ENCODE measurements around the gene SYNDIG1. TPM values are rescaled to one million over a fixed set of nuclear protein-coding genes. Genes with fewer than 3 reads are reported as not detected.

SYNDIG1 gene
- polyA plus RNA-seq, 2 of the 4 experiments (the other 2 are of a cell fraction): 0.96 to 2.6 TPM

DNA sequence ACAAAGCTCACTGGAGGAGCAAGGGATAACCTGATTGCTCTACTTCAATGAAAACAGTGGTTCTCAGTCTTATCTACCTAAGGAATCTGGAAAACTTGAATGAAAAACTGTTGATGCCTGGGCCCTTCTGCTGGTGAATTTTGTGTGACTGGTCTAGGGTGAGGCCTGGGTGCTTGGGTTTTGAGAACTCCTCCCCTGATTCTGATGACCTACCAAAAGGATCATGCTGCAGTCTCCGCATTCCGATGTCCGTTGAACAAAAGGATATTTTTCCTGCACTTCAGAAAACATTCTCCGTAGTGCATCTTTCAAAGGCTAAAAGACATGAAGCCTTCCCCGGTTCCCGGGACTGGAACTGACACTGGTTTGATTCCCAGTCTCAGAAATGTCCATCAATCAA, 157.9 kb downstream of the SYNDIG1 start:
- no peak for TF ChIP-seq JUN (IDR thresholded peaks at IDR 0.05)
- TF ChIP-seq HOXA7 (CRISPR knock-in tag; IDR thresholded peaks at IDR 0.05): no peak
- TF ChIP-seq CBX2 (IDR thresholded peaks at IDR 0.05; ENCODE audit: borderline replicate concordance, low read depth): no peak
- no peak for TF ChIP-seq ESRRA (IDR thresholded peaks at IDR 0.05; ENCODE audit: borderline replicate concordance, low read length)
- TF ChIP-seq JUNB (IDR thresholded peaks at IDR 0.05): no peak
- TF ChIP-seq KDM5A (IDR thresholded peaks at IDR 0.05): no peak
- TF ChIP-seq RFX5 (IDR thresholded peaks at IDR 0.05): no peak
- no peak for TF ChIP-seq RARB (CRISPR knock-in tag; IDR thresholded peaks at IDR 0.05)
- TF ChIP-seq, protein P1, sequence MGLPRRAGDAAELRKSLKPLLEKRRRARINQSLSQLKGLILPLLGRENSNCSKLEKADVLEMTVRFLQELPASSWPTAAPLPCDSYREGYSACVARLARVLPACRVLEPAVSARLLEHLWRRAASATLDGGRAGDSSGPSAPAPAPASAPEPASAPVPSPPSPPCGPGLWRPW (IDR thresholded peaks at IDR 0.05): no peak
- TF ChIP-seq SMC3 (IDR thresholded peaks at IDR 0.05): no peak
- no peak for TF ChIP-seq GATA3 (IDR thresholded peaks at IDR 0.05; ENCODE audit: borderline replicate concordance)
- TF ChIP-seq, protein P2, sequence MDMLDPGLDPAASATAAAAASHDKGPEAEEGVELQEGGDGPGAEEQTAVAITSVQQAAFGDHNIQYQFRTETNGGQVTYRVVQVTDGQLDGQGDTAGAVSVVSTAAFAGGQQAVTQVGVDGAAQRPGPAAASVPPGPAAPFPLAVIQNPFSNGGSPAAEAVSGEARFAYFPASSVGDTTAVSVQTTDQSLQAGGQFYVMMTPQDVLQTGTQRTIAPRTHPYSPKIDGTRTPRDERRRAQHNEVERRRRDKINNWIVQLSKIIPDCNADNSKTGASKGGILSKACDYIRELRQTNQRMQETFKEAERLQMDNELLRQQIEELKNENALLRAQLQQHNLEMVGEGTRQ (IDR thresholded peaks at IDR 0.05): no peak
- TF ChIP-seq POLR2A (IDR thresholded peaks at IDR 0.05; ENCODE audit: low read length): no peak
- TF ChIP-seq, protein P3, sequence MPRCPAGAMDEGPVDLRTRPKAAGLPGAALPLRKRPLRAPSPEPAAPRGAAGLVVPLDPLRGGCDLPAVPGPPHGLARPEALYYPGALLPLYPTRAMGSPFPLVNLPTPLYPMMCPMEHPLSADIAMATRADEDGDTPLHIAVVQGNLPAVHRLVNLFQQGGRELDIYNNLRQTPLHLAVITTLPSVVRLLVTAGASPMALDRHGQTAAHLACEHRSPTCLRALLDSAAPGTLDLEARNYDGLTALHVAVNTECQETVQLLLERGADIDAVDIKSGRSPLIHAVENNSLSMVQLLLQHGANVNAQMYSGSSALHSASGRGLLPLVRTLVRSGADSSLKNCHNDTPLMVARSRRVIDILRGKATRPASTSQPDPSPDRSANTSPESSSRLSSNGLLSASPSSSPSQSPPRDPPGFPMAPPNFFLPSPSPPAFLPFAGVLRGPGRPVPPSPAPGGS (IDR thresholded peaks at IDR 0.05): no peak
- TF ChIP-seq FOSL2 (IDR thresholded peaks at IDR 0.05): no peak
- no peak for TF ChIP-seq FOSL2 (CRISPR knock-in tag; IDR thresholded peaks at IDR 0.05)
- TF ChIP-seq HOXB5 (CRISPR knock-in tag; IDR thresholded peaks at IDR 0.05): no peak
- TF ChIP-seq, protein P4, sequence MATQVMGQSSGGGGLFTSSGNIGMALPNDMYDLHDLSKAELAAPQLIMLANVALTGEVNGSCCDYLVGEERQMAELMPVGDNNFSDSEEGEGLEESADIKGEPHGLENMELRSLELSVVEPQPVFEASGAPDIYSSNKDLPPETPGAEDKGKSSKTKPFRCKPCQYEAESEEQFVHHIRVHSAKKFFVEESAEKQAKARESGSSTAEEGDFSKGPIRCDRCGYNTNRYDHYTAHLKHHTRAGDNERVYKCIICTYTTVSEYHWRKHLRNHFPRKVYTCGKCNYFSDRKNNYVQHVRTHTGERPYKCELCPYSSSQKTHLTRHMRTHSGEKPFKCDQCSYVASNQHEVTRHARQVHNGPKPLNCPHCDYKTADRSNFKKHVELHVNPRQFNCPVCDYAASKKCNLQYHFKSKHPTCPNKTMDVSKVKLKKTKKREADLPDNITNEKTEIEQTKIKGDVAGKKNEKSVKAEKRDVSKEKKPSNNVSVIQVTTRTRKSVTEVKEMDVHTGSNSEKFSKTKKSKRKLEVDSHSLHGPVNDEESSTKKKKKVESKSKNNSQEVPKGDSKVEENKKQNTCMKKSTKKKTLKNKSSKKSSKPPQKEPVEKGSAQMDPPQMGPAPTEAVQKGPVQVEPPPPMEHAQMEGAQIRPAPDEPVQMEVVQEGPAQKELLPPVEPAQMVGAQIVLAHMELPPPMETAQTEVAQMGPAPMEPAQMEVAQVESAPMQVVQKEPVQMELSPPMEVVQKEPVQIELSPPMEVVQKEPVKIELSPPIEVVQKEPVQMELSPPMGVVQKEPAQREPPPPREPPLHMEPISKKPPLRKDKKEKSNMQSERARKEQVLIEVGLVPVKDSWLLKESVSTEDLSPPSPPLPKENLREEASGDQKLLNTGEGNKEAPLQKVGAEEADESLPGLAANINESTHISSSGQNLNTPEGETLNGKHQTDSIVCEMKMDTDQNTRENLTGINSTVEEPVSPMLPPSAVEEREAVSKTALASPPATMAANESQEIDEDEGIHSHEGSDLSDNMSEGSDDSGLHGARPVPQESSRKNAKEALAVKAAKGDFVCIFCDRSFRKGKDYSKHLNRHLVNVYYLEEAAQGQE (IDR thresholded peaks at IDR 0.05): no peak
- no peak for TF ChIP-seq HEYL (CRISPR knock-in tag; IDR thresholded peaks at IDR 0.05)
- no peak for FAIRE-seq
- Histone ChIP-seq H3K4me1 (no peaks in the 10 kb centered on the region), H3K4me3 (no peak overlapping the region), H3K9me3 (no peaks in the 10 kb centered on the region), H3K4me2 (no peak overlapping the region), H3K27ac (no peak overlapping the region)
- no peak for DNase-seq (ENCODE audit: low read depth in 1 of 2, low spot score in 1 of 2)
- CTCF ChIA-PET: no interaction called here
- POLR2A ChIA-PET: no interaction called here
- 87% methylated on average over 6 of the region's 6 CpGs for WGBS (ENCODE audit: missing lambda C conversion rate)
- no peak for ATAC-seq

DNA sequence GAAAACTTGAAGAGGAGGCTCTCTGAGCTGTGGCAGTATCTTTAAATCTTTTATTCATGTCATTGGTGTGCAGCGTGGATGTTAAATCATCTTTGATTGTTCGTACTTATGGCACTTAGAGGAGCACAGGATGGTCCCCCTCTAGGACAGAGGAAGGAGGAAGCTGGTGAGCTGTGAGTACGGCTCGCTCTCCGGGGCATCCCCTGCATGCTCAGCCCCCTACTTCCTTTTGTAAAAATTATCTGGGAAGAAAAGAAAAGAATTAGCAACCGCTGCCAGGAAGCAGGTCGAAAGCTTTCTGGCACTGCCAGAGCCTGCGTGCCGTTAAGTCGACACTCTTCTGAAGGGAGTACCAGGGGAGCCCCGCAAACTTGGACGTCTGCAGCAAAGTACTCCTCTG, 158.5 kb downstream of the SYNDIG1 start:
- H3K9me3 ChIP-seq: no peaks in the 10 kb centered on the region
- H3K4me2 ChIP-seq: no peak overlapping the region
- H3K4me3 ChIP-seq: no peak overlapping the region
- H3K4me1 ChIP-seq: no peaks in the 10 kb centered on the region
- ChIA-PET CTCF (interaction anchor here (1.7 kb wide), 1 partner anchor 9 kb away, joined by 4 read pairs; no protein-coding TSS in a partner anchor), POLR2A (no interaction called here)
- WGBS (ENCODE audit: missing lambda C conversion rate): 89% methylated on average over 12 of the region's 12 CpGs
- DNase-seq (ENCODE audit: low read depth in 1 of 2, low spot score in 1 of 2) (no peak), FAIRE-seq (no peak), ATAC-seq (no peak)
- H3K27ac ChIP-seq: no peak overlapping the region
- TF ChIP-seq CHD4 (IDR thresholded peaks at IDR 0.05; ENCODE audit: borderline replicate concordance) (no peak), CBX8 (IDR thresholded peaks at IDR 0.05) (no peak), NPAS2 (CRISPR knock-in tag; IDR thresholded peaks at IDR 0.05; ENCODE audit: borderline replicate concordance) (no peak), POLR2A (IDR thresholded peaks at IDR 0.05; ENCODE audit: low read length) (no peak), PHF8 (IDR thresholded peaks at IDR 0.05; ENCODE audit: borderline replicate concordance, low read depth) (no peak), POLR2AphosphoS2 (conservative IDR thresholded peaks at IDR 0.05; ENCODE audit: low read length) (no peak), RARB (CRISPR knock-in tag; IDR thresholded peaks at IDR 0.05) (no peak), FOSL2 (IDR thresholded peaks at IDR 0.05) (no peak), FOSL2 (CRISPR knock-in tag; IDR thresholded peaks at IDR 0.05) (no peak), CHD2 (IDR thresholded peaks at IDR 0.05; ENCODE audit: low read length, partially characterized antibody) (no peak), BHLHE40 (IDR thresholded peaks at IDR 0.05; ENCODE audit: low read depth, low read length) (no peak), MAFK (IDR thresholded peaks at IDR 0.05; ENCODE audit: partially characterized antibody) (no peak), HOXA7 (CRISPR knock-in tag; IDR thresholded peaks at IDR 0.05) (no peak), FOSB (CRISPR knock-in tag; IDR thresholded peaks at IDR 0.05) (no peak)
- TF ChIP-seq, protein P2 (IDR thresholded peaks at IDR 0.05): no peak
